ENCODE measurements around the gene SLC25A2. TPM values are rescaled to one million over a fixed set of nuclear protein-coding genes. Genes with fewer than 3 reads are reported as not detected.
A peak's percentile ranks its signal among the peaks of the same experiment; 100 is the strongest.
"Not testable (repeated sequence)": the region's sequence is repeated elsewhere in the genome, so short reads cannot be mapped to it uniquely, and the experiment has no call there.

The SLC25A2 gene
- total RNA-seq, 2 donors from 2014 or later, result 0.55 to 0.68 TPM

DNA sequence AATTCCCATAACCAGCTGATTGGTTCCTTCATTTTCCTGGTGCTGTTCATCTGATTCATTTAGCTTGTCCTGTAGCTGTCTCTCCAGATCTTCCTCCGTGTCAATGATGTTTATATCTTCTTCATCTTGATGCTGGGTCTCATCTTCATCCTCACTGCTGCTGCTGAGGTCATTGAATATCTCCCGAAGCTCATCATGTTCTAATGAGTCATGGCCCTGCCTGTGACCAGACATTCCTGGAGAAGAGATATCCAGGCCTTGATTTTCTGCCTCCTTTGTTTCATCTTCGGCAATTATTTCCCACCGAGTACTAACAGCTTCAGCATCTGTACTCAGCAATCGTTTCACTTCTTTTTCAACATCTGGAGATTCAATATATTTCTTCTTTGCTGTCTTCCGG, 15.4 kb upstream of the SLC25A2 start:
- Histone ChIP-seq H3K27ac (ENCODE audit: low read depth, low read length) (no peak overlapping the region), H3K9me3 (ENCODE audit: control insufficient read depth, low read length) (peaks cover 68% of the 10 kb centered on the region), H3K4me3 (ENCODE audit: low read length) (peak overlapping the region; percentile 91), H3K9ac (ENCODE audit: extremely low read depth, low read length, poor library complexity, severe bottlenecking) (no peak overlapping the region), H3K36me3 (ENCODE audit: control insufficient read depth, insufficient read depth, low read length) (peaks cover 47% of the 10 kb centered on the region), H3K4me1 (ENCODE audit: control insufficient read depth, insufficient read depth, low read length) (no peaks in the 10 kb centered on the region), H3K27me3 (ENCODE audit: control insufficient read depth, insufficient read depth, low read length, poor library complexity, severe bottlenecking) (no peaks in the 10 kb centered on the region)
- H3K36me3 Mint-ChIP-seq (ENCODE audit: low read depth), result peaks cover 56% of the 10 kb centered on the region
- peaks cover 2% of the 10 kb centered on the region for H3K4me1 Mint-ChIP-seq
- peak overlapping the region; percentile 99 for H3K4me3 Mint-ChIP-seq
- no peak overlapping the region for H3K27ac Mint-ChIP-seq
- 94% methylated on average over 6 of the region's 6 CpGs for WGBS, 2 experiments (ENCODE audit: insufficient coverage in 1 of 2, insufficient read length in 1 of 2)
- TF ChIP-seq, protein P1, sequence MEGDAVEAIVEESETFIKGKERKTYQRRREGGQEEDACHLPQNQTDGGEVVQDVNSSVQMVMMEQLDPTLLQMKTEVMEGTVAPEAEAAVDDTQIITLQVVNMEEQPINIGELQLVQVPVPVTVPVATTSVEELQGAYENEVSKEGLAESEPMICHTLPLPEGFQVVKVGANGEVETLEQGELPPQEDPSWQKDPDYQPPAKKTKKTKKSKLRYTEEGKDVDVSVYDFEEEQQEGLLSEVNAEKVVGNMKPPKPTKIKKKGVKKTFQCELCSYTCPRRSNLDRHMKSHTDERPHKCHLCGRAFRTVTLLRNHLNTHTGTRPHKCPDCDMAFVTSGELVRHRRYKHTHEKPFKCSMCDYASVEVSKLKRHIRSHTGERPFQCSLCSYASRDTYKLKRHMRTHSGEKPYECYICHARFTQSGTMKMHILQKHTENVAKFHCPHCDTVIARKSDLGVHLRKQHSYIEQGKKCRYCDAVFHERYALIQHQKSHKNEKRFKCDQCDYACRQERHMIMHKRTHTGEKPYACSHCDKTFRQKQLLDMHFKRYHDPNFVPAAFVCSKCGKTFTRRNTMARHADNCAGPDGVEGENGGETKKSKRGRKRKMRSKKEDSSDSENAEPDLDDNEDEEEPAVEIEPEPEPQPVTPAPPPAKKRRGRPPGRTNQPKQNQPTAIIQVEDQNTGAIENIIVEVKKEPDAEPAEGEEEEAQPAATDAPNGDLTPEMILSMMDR (conservative IDR thresholded peaks at IDR 0.05), result no peak
- no peaks in the 10 kb centered on the region for H3K27me3 Mint-ChIP-seq (ENCODE audit: insufficient read depth)
- H3K9me3 Mint-ChIP-seq, result peaks cover 51% of the 10 kb centered on the region
- no peak for DNase-seq

DNA sequence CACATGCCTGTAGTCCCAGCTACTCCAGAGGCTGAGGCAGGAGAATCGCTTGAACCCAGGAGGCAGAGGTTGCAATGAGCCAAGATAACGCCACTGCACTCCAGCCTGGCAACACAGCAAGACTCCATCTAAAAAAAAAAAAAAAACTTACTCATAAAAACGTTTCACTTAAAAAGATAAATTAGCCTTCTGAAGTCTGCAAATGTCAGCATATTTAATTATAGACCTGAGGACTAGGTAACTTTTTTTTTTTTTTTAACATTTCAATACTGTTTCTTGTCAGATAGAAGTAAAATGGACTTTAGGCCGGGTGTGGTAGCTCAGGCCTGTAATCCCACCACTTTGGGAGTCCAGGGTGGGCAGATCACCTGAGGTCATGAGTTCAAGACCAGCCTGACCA, 13.1 kb upstream of the SLC25A2 start:
- H3K36me3 ChIP-seq (ENCODE audit: control insufficient read depth, insufficient read depth, low read length), result peaks cover 47% of the 10 kb centered on the region
- not testable (repeated sequence) for H3K27ac Mint-ChIP-seq; H3K4me3 Mint-ChIP-seq; H3K27me3 Mint-ChIP-seq (ENCODE audit: insufficient read depth); H3K4me1 ChIP-seq (ENCODE audit: control insufficient read depth, insufficient read depth, low read length); H3K27me3 ChIP-seq (ENCODE audit: control insufficient read depth, insufficient read depth, low read length, poor library complexity, severe bottlenecking); H3K27ac ChIP-seq (ENCODE audit: low read depth, low read length); DNase-seq; H3K9ac ChIP-seq (ENCODE audit: extremely low read depth, low read length, poor library complexity, severe bottlenecking); H3K4me3 ChIP-seq (ENCODE audit: low read length); H3K4me1 Mint-ChIP-seq
- H3K36me3 Mint-ChIP-seq (ENCODE audit: low read depth), result peaks cover 67% of the 10 kb centered on the region
- WGBS, 2 experiments (ENCODE audit: insufficient coverage in 1 of 2, insufficient read length in 1 of 2), result 94 to 100% methylated on average over 1 to 3 of the region's 4 CpGs
- peaks cover 77% of the 10 kb centered on the region for H3K9me3 ChIP-seq (ENCODE audit: control insufficient read depth, low read length)
- peaks cover 51% of the 10 kb centered on the region for H3K9me3 Mint-ChIP-seq

DNA sequence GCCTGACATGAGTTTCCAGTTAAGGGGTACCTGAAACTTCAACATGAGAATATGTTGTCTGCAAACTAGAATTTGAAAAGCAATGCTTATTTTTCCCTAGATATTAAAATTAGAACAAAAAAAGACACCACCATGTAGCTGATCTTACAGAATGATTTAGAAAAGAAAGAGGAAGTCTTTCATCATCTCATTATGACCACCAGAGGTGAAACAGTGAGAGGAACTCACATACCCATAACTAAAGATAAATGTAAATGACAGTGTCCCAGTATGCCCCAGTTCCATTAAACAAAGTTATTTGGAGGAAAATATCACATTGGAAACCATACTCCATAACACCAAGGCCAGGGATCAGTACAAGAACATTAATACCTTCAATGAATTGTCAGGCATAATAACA, 9.9 kb upstream of the SLC25A2 start:
- Mint-ChIP-seq H3K27ac (no peak overlapping the region), H3K36me3 (ENCODE audit: low read depth) (peaks cover 65% of the 10 kb centered on the region), H3K9me3 (peaks cover 38% of the 10 kb centered on the region), H3K4me1 (peaks cover 1% of the 10 kb centered on the region), H3K27me3 (ENCODE audit: insufficient read depth) (no peaks in the 10 kb centered on the region), H3K4me3 (no peak overlapping the region)
- no peaks in the 10 kb centered on the region for H3K27me3 ChIP-seq (ENCODE audit: control insufficient read depth, insufficient read depth, low read length, poor library complexity, severe bottlenecking)
- no peak overlapping the region for H3K9ac ChIP-seq (ENCODE audit: extremely low read depth, low read length, poor library complexity, severe bottlenecking)
- TF ChIP-seq, protein P1 (conservative IDR thresholded peaks at IDR 0.05), result no peak
- H3K4me1 ChIP-seq (ENCODE audit: control insufficient read depth, insufficient read depth, low read length), result no peaks in the 10 kb centered on the region
- no peak overlapping the region for H3K4me3 ChIP-seq (ENCODE audit: low read length)
- H3K9me3 ChIP-seq (ENCODE audit: control insufficient read depth, low read length), result peaks cover 59% of the 10 kb centered on the region
- peaks cover 34% of the 10 kb centered on the region for H3K36me3 ChIP-seq (ENCODE audit: control insufficient read depth, insufficient read depth, low read length)
- no peak for DNase-seq
- no peak overlapping the region for H3K27ac ChIP-seq (ENCODE audit: low read depth, low read length)

- Histone ChIP-seq H3K27ac (ENCODE audit: low read depth, low read length) (no peak overlapping the region), H3K4me1 (ENCODE audit: control insufficient read depth, insufficient read depth, low read length) (no peaks in the 10 kb centered on the region), H3K9ac (ENCODE audit: extremely low read depth, low read length, poor library complexity, severe bottlenecking) (no peak overlapping the region), H3K27me3 (ENCODE audit: control insufficient read depth, insufficient read depth, low read length, poor library complexity, severe bottlenecking) (no peaks in the 10 kb centered on the region), H3K4me3 (ENCODE audit: low read length) (no peak overlapping the region), H3K9me3 (ENCODE audit: control insufficient read depth, low read length) (peaks cover 37% of the 10 kb centered on the region), H3K36me3 (ENCODE audit: control insufficient read depth, insufficient read depth, low read length) (no peaks in the 10 kb centered on the region)
- no peaks in the 10 kb centered on the region for H3K4me1 Mint-ChIP-seq
- TF ChIP-seq, protein P1 (conservative IDR thresholded peaks at IDR 0.05), result no peak
- no peak for DNase-seq
- H3K4me3 Mint-ChIP-seq, result no peak overlapping the region
- 100% methylated on average over 1 of the region's 1 CpG; no CpG with 5 or more reads in 1 of the 2 experiments for WGBS, 2 experiments (ENCODE audit: insufficient coverage in 1 of 2, insufficient read length in 1 of 2)
- peaks cover 31% of the 10 kb centered on the region for H3K36me3 Mint-ChIP-seq (ENCODE audit: low read depth)
- no peaks in the 10 kb centered on the region for H3K27me3 Mint-ChIP-seq (ENCODE audit: insufficient read depth)
- no peak overlapping the region for H3K27ac Mint-ChIP-seq
- H3K9me3 Mint-ChIP-seq, result peaks cover 31% of the 10 kb centered on the region
These were observed 2.8 kb upstream of the SLC25A2 start for GRCh38 chr5:141306630-141307029.

Data from endodermal cell (in vitro differentiated cells).